Mucosa of stomach (tissue), 1 donor: ENCODE data around the gene PTPRR.

Source experiments
- H3K27me3 ChIP-seq: one replicate; pipeline ENCODE4 v1.7.0; 2013; ENCODE audit warnings: mild to moderate bottlenecking, low read length; ENCODE audit not compliant: control insufficient read depth, insufficient read depth
- H3K36me3 ChIP-seq: one replicate; pipeline ENCODE4 v1.7.0; 2013; ENCODE audit warnings: low read length; ENCODE audit not compliant: control insufficient read depth, insufficient read depth
- H3K4me1 ChIP-seq: one replicate; pipeline ENCODE4 v1.7.0; 2013; ENCODE audit warnings: mild to moderate bottlenecking, low read length; ENCODE audit not compliant: control insufficient read depth, insufficient read depth
- H3K4me3 ChIP-seq: one replicate; pipeline ENCODE4 v1.7.0; 2013; ENCODE audit warnings: low read length
- H3K9ac ChIP-seq: one replicate; pipeline ENCODE4 v1.7.0; 2013; ENCODE audit warnings: mild to moderate bottlenecking, low read length, moderate library complexity
- H3K9me3 ChIP-seq: one replicate; pipeline ENCODE4 v1.7.0; 2013; ENCODE audit warnings: mild to moderate bottlenecking, low read length, moderate library complexity; ENCODE audit not compliant: control insufficient read depth
- donor health status: Pancreatic carcinoma.

Gene PTPRR

DNA sequence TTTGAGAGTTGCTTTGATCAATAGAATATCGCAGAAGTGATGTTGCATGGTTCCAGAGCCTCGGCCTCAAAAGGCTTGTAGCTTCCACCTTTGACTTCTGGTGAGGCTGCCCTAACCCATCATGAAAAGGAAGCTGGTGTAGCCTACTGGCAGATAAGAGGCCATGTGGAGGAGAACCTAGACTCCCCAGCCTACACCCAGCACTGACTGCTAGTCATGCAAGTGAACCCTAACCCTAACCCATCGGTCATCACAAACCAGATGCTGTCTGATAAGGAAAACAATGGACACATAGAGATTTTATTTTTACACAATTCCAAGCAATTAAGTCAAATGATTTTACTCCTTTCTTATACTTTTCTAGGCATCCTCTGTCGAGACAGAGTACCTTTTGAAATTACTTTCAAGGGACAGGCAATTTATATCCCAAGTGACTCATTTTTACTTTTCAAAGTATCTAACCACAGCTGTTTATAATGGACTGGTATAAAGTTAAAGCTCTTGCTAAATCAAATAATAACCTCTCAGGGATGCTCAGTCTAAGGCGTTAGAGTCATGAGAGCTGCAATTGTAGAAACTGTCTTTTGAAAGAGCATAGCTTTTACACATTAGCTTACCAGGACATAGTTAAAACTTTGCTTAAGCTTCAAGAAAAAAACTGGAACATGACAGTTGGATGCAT is 300.9 kb downstream of the PTPRR start:
- Histone ChIP-seq H3K9ac (no peak overlapping the region), H3K36me3 (no peaks in the 10 kb centered on the region), H3K9me3 (no peaks in the 10 kb centered on the region)

GRCh38 chr12:70618371-70618770 is 302.2 kb downstream of the PTPRR start:
- no peak overlapping the region for H3K4me3 ChIP-seq
- H3K9ac ChIP-seq: no peak overlapping the region
- no peaks in the 10 kb centered on the region for H3K9me3 ChIP-seq
- no peaks in the 10 kb centered on the region for H3K36me3 ChIP-seq
- H3K27me3 ChIP-seq: no peaks in the 10 kb centered on the region
- no peaks in the 10 kb centered on the region for H3K4me1 ChIP-seq

More for the DNA sequence above, 300.9 kb downstream of the PTPRR start:
- Histone ChIP-seq H3K27me3 (no peaks in the 10 kb centered on the region), H3K4me3 (no peak overlapping the region), H3K4me1 (no peaks in the 10 kb centered on the region)

- Histone ChIP-seq H3K4me1 (peaks cover 4% of the 10 kb centered on the region), H3K9me3 (no peaks in the 10 kb centered on the region), H3K27me3 (no peaks in the 10 kb centered on the region), H3K36me3 (no peaks in the 10 kb centered on the region), H3K4me3 (no peak overlapping the region), H3K9ac (no peak overlapping the region)
These were observed 303.1 kb downstream of the PTPRR start for GRCh38 chr12:70617450-70617849.

DNA sequence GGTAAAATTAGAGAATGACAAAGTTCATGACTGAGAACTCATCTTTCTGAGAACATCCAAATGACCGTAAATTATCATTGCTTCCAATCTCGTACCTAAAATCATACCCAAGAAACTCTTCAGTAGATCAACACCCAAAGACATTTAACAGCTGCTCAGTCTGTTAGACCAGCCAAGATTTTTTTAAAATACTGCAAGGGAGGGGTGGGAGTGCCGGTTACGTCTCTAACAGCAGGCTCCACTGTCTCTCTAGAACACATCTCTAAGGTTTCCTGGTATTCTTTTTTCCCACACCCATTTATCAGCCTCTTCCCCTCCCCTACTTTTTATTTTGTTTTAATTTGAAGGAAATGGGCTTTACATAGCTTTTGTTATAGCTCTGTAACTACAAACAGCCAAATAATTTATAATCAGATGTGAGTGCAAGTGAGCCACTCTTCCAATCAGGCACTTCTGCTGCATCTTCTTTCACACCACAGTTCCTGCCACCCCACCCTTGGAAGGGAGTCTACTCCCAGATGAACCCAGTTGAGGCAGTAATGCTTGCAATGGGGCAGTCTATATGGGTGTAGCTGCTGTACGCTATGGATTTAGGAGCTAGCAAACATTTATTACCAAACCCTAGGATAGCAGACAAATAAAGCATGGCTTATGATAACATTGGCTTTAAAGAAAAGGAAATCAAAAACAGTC is 305.2 kb downstream of the PTPRR start:
- Histone ChIP-seq H3K27me3 (no peaks in the 10 kb centered on the region), H3K9ac (no peak overlapping the region), H3K4me1 (peaks cover 6% of the 10 kb centered on the region)

GRCh38 chr12:70609739-70610491 is 310.6 kb downstream of the PTPRR start:
- H3K27me3 ChIP-seq: peaks cover 12% of the 10 kb centered on the region
- peak overlapping the region; percentile 47 for H3K4me3 ChIP-seq
- H3K36me3 ChIP-seq: no peaks in the 10 kb centered on the region
- no peaks in the 10 kb centered on the region for H3K9me3 ChIP-seq
- peaks cover 13% of the 10 kb centered on the region for H3K4me1 ChIP-seq
- H3K9ac ChIP-seq: peak overlapping the region; percentile 56

More for the DNA sequence above, 305.2 kb downstream of the PTPRR start:
- Histone ChIP-seq H3K9me3 (no peaks in the 10 kb centered on the region), H3K36me3 (no peaks in the 10 kb centered on the region), H3K4me3 (no peak overlapping the region)

GRCh38 chr12:70609203-70609602 is 311.3 kb downstream of the PTPRR start:
- Histone ChIP-seq H3K9me3 (no peaks in the 10 kb centered on the region), H3K27me3 (peaks cover 12% of the 10 kb centered on the region), H3K4me3 (peak overlapping the region; percentile 47), H3K4me1 (peaks cover 13% of the 10 kb centered on the region), H3K36me3 (no peaks in the 10 kb centered on the region), H3K9ac (peak overlapping the region; percentile 56)

DNA sequence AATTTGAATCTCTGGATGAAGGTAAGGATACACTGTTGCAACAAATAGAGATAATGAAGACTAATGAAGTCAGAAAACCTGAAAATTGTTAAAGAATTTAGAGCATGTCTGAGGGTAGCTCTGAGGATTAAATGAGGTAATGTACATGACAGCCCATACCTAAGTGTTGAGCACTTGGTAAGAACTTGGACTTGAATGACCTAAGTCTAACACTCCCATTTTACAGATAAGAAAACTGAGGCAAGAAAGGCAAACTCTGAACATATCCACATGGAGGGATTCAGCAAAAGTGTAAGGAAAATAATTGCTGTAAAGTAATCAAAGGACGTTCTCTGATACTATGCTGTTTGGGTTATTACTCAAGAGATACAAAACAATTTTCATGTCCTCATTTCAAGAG is 312.4 kb downstream of the PTPRR start:
- Histone ChIP-seq H3K4me1 (peaks cover 13% of the 10 kb centered on the region), H3K27me3 (peaks cover 12% of the 10 kb centered on the region), H3K36me3 (no peaks in the 10 kb centered on the region), H3K9me3 (no peaks in the 10 kb centered on the region), H3K4me3 (no peak overlapping the region), H3K9ac (no peak overlapping the region)

GRCh38 chr12:70607107-70607506 is 313.4 kb downstream of the PTPRR start:
- no peaks in the 10 kb centered on the region for H3K36me3 ChIP-seq
- peaks cover 7% of the 10 kb centered on the region for H3K4me1 ChIP-seq
- peaks cover 12% of the 10 kb centered on the region for H3K27me3 ChIP-seq
- no peak overlapping the region for H3K9ac ChIP-seq
- H3K9me3 ChIP-seq: no peaks in the 10 kb centered on the region
- H3K4me3 ChIP-seq: no peak overlapping the region

GRCh38 chr12:70605976-70606375 is 314.6 kb downstream of the PTPRR start:
- Histone ChIP-seq H3K4me1 (peaks cover 7% of the 10 kb centered on the region), H3K27me3 (peaks cover 12% of the 10 kb centered on the region), H3K9ac (no peak overlapping the region), H3K36me3 (no peaks in the 10 kb centered on the region), H3K9me3 (no peaks in the 10 kb centered on the region), H3K4me3 (no peak overlapping the region)

DNA sequence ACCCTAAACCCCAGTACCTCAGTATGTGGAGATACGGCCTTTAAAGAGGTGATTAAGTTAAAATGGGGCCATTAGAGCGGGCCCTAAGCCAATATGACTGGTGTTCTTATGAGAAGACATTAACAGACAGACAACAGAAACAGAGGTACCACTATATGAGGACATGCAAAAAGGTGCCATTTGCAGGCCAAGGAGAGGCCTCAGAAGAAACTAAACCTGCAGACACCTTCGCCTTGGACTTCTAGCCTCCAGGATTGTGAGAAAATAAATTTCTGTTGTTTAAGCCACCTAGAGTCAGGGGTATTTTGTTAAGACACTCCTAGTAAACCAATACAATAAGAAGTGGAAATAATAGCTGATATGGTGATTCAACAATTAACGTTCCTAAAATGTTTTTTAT is 315.9 kb downstream of the PTPRR start:
- no peaks in the 10 kb centered on the region for H3K9me3 ChIP-seq
- no peak overlapping the region for H3K9ac ChIP-seq
- H3K36me3 ChIP-seq: no peaks in the 10 kb centered on the region
- H3K27me3 ChIP-seq: peaks cover 10% of the 10 kb centered on the region
- peaks cover 7% of the 10 kb centered on the region for H3K4me1 ChIP-seq
- no peak overlapping the region for H3K4me3 ChIP-seq

DNA sequence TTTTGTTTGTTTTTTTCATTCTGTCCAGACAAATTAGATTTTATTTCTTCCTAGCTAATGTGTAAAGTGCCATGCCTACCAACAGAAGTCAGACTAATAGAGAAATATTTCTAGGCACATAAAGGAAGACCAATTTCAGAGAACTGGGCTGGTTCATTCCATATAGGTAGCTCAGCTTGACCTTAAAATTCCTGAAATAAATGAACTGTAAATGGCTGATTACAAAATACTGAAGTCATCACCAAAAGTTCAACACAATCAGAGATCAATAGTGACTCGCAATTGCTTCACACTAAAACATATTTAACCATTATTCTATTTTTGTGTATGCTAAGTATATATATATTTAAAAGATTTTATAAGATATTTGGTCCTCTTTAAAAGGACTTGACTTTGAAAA is 317.5 kb downstream of the PTPRR start:
- H3K4me3 ChIP-seq: no peak overlapping the region
- peaks cover 11% of the 10 kb centered on the region for H3K4me1 ChIP-seq
- no peaks in the 10 kb centered on the region for H3K9me3 ChIP-seq
- H3K36me3 ChIP-seq: no peaks in the 10 kb centered on the region
- H3K9ac ChIP-seq: no peak overlapping the region
- H3K27me3 ChIP-seq: no peaks in the 10 kb centered on the region
